HG02938 (cell line): Measurements from ENCODE around the gene SYT8.
"Not testable (repeated sequence)": the region's sequence is repeated elsewhere in the genome, so short reads cannot be mapped to it uniquely, and the experiment has no call there.

Experiments
- ATAC-seq: cut with Tn5 transposase; IDR thresholded peaks from one replicate; pipeline ENCODE4 v1.9.1; 2021; ENCODE audit warnings: mild to moderate bottlenecking, moderate library complexity; ENCODE audit not compliant: unreplicated experiment

SYT8 gene

GRCh38 chr11:1871531-1871930, 36.7 kb downstream of the SYT8 start:
- no peak for ATAC-seq

- ATAC-seq, result no peak
Measured at GRCh38 chr11:1872267-1872985, 37.6 kb downstream of the SYT8 start.

- ATAC-seq, result no peak
Measured at GRCh38 chr11:1873048-1873812, 38.4 kb downstream of the SYT8 start.

- ATAC-seq, result not testable (repeated sequence)
Measured at GRCh38 chr11:1873813-1874150, 39.0 kb downstream of the SYT8 start.

GRCh38 chr11:1874441-1875092, 39.8 kb downstream of the SYT8 start:
- ATAC-seq, result not testable (repeated sequence)

- no peak for ATAC-seq
Measured at GRCh38 chr11:1875093-1875850, 40.5 kb downstream of the SYT8 start.

GRCh38 chr11:1875851-1876301, 41.1 kb downstream of the SYT8 start:
- ATAC-seq, result not testable (repeated sequence)

GRCh38 chr11:1876361-1877063, 41.7 kb downstream of the SYT8 start:
- no peak for ATAC-seq

GRCh38 chr11:1877211-1878136, 42.7 kb downstream of the SYT8 start:
- ATAC-seq, result no peak

GRCh38 chr11:1878137-1879031, 43.6 kb downstream of the SYT8 start:
- no peak for ATAC-seq

GRCh38 chr11:1879342-1879940, 44.7 kb downstream of the SYT8 start:
- no peak for ATAC-seq

GRCh38 chr11:1879941-1880720, 45.3 kb downstream of the SYT8 start:
- ATAC-seq, result no peak

GRCh38 chr11:1880746-1881441, 46.1 kb downstream of the SYT8 start:
- no peak for ATAC-seq

- no peak for ATAC-seq
Measured at GRCh38 chr11:1881442-1882264, 46.9 kb downstream of the SYT8 start.

- ATAC-seq, result no peak
Measured at GRCh38 chr11:1882265-1883238, 47.8 kb downstream of the SYT8 start.
